OCI-LY7 (cell line): Measurements from ENCODE around the gene PRKAR2A. TPM values are rescaled to one million over a fixed set of nuclear protein-coding genes. Genes with fewer than 3 reads are reported as not detected.
A peak's percentile ranks its signal among the peaks of the same experiment; 100 is the strongest.

Experiments
- BruUV-seq: library from RNA; stranded (reverse); fragments of 400-500 nt; replicated peaks from 2 replicates; lab custom pipeline; 2021; lab: Mats Ljungman, UMichigan
- CTCF ChIA-PET: fragments of 300-600 bp; sonication (Branson Sonifier 250); formaldehyde crosslinking; loops from one replicate; lab custom pipeline; 2022; ENCODE audit warnings: antibody characterized with exemption; ENCODE audit not compliant: unreplicated experiment; lab: Charles Lee
- POLR2A ChIA-PET: fragments of 300-600 bp; sonication (Branson Sonifier 250); formaldehyde crosslinking; loops from one replicate; lab custom pipeline; 2022; ENCODE audit warnings: antibody characterized with exemption; lab: Charles Lee
- DNase-seq: peaks from one replicate; pipeline ENCODE4 v3.0.0-alpha.2; 2015; ENCODE audit warnings: low spot score
- H2AFZ ChIP-seq: fragments of 200-600 bp; sonication (generic), shearing (Covaris generic); 2 replicates; pipeline ENCODE4 v1.6.1; 2014; ENCODE audit warnings: mild to moderate bottlenecking, antibody characterized with exemption, low read length, moderate library complexity
- H3K27ac ChIP-seq: fragments of 200-600 bp; sonication (generic); 2 replicates; pipeline ENCODE4 v1.5.1; 2014; ENCODE audit warnings: mixed run types, low read depth, mild to moderate bottlenecking, moderate library complexity, low read length, inconsistent platforms; ENCODE audit not compliant: poor library complexity, severe bottlenecking
- H3K36me3 ChIP-seq: fragments of 200-600 bp; sonication (generic); 2 replicates; pipeline ENCODE4 v1.6.1; 2014; ENCODE audit warnings: mild to moderate bottlenecking, antibody characterized with exemption, low read length, moderate library complexity, mixed read lengths; ENCODE audit not compliant: insufficient read depth
- H3K4me1 ChIP-seq: fragments of 200-600 bp; sonication (generic); 2 replicates; pipeline ENCODE4 v1.5.1; 2014; ENCODE audit warnings: mild to moderate bottlenecking, low read length; ENCODE audit not compliant: insufficient read depth, poor library complexity, severe bottlenecking
- H3K4me2 ChIP-seq: fragments of 200-600 bp; sonication (generic); 2 replicates; pipeline ENCODE4 v1.6.1; 2014; ENCODE audit warnings: mild to moderate bottlenecking, low read length
- H3K4me3 ChIP-seq: fragments of 200-600 bp; sonication (generic); 2 replicates; pipeline ENCODE4 v1.5.1; 2014; ENCODE audit warnings: mild to moderate bottlenecking, low read depth, low read length; ENCODE audit not compliant: poor library complexity, severe bottlenecking
- H3K79me2 ChIP-seq: fragments of 200-600 bp; sonication (generic); 2 replicates; pipeline ENCODE4 v1.6.1; 2016; ENCODE audit warnings: low read depth, mild to moderate bottlenecking, low read length, moderate library complexity, mixed read lengths; ENCODE audit not compliant: insufficient read depth
- H3K9me2 ChIP-seq: fragments of 200-600 bp; sonication (generic); 2 replicates; pipeline ENCODE4 v1.6.1; 2016; ENCODE audit warnings: mild to moderate bottlenecking, low read length, mixed read lengths; ENCODE audit not compliant: insufficient read depth
- H3K9me3 ChIP-seq: fragments of 200-600 bp; sonication (generic); 2 replicates; pipeline ENCODE4 v1.6.1; 2014; ENCODE audit warnings: mild to moderate bottlenecking, mixed run types, low read length, mixed read lengths
- H4K20me1 ChIP-seq: fragments of 200-600 bp; sonication (generic); 2 replicates; pipeline ENCODE4 v1.6.1; 2014; ENCODE audit warnings: mild to moderate bottlenecking, antibody characterized with exemption, low read length, moderate library complexity, mixed read lengths; ENCODE audit not compliant: insufficient read depth
- EZH2phosphoT487 ChIP-seq: fragments of 200-600 bp; sonication (generic); IDR thresholded peaks from 2 replicates; pipeline ENCODE4 v1.6.1; 2018; ENCODE audit warnings: low read depth, borderline replicate concordance, mild to moderate bottlenecking, mixed run types, antibody characterized with exemption, low read length, moderate library complexity, mixed read lengths
- intact Hi-C: fragments of 100-400 bp; cut with micrococcal nuclease; formaldehyde crosslinking; loops from one replicate; pipeline ENCODE4 v1.10.0; 2022; ENCODE audit not compliant: unreplicated experiment
- total RNA-seq, 2 experiments: library from RNA; depleted of rRNA in 1 of 2; stranded (reverse); fragments of >200 nt in 1 of 2; shearing (Covaris generic) in 1 of 2; gene quantifications; 2 replicates each; pipeline ENCODE4 v1.2.3, GENCODE V29; 2014 to 2022
- TF ChIP-seq, protein P1 (sequence below): fragments of 200-600 bp; sonication (generic); conservative IDR thresholded peaks from 2 replicates; pipeline ENCODE4 v1.5.1; 2014; ENCODE audit warnings: mild to moderate bottlenecking, antibody characterized with exemption, low read length, moderate library complexity, mixed read lengths

PRKAR2A gene
- total RNA-seq, 2 experiments from 2014 or later, result 16.0 to 22.4 TPM

DNA sequence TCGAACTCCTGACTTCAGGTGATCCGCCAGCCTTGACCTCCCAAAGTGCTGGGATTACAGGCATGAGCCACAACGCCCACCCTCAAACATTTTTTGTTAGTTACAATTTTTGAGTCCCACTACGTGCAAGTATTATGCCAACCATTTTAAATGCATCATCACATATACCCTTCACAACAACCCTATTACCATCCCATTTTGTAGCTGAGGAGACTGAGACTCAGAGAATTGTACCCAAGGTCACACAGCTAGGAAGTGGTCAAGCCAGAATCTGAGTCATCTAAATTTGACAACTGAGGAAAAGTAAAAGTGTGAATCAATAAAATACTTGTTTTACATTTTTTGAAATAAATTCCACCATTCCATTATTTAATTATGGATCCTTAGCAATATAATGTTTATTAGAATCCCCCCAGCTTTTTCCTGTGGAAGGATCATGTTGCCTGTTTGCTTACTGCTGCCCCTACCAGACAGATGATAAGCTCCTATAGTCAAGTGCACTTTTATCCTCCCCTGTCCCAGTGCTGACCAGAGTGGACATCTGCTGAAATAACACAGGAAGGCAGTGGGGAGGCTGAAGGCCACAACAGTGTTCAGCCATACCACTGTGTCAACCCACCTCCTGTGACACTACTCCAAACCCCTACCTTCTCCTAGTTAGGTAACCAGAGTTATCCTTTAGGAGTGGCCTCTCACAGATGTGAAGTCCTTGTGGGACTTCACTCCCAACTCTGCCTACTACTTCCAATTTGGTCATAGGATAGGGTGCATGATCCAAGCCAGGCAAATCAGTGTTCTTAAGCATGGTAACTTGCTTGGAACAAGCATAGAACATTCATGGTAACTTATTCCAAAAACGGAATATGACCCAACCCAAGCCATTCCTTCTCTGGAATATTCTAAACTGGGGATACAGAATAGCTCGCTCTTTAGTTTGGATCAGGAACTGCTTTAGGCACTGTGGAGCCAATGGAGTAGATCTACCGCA is 28.1 kb downstream of the PRKAR2A start:
- CTCF ChIA-PET, result no interaction called here
- no peak overlapping the region for H3K27ac ChIP-seq
- H3K4me1 ChIP-seq, result no peaks in the 10 kb centered on the region
- POLR2A ChIA-PET, result no interaction called here
- no peaks in the 10 kb centered on the region for H3K9me2 ChIP-seq
- no peaks in the 10 kb centered on the region for H4K20me1 ChIP-seq
- no peaks in the 10 kb centered on the region for H3K36me3 ChIP-seq
- H3K79me2 ChIP-seq, result no peaks in the 10 kb centered on the region
- no peaks in the 10 kb centered on the region for H3K9me3 ChIP-seq
- no peak overlapping the region for H3K4me2 ChIP-seq
- intact Hi-C loops, result no loop called here
- TF ChIP-seq, protein P1, sequence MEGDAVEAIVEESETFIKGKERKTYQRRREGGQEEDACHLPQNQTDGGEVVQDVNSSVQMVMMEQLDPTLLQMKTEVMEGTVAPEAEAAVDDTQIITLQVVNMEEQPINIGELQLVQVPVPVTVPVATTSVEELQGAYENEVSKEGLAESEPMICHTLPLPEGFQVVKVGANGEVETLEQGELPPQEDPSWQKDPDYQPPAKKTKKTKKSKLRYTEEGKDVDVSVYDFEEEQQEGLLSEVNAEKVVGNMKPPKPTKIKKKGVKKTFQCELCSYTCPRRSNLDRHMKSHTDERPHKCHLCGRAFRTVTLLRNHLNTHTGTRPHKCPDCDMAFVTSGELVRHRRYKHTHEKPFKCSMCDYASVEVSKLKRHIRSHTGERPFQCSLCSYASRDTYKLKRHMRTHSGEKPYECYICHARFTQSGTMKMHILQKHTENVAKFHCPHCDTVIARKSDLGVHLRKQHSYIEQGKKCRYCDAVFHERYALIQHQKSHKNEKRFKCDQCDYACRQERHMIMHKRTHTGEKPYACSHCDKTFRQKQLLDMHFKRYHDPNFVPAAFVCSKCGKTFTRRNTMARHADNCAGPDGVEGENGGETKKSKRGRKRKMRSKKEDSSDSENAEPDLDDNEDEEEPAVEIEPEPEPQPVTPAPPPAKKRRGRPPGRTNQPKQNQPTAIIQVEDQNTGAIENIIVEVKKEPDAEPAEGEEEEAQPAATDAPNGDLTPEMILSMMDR, result no peak
- no peak for TF ChIP-seq EZH2phosphoT487
- no peak overlapping the region for H2AFZ ChIP-seq
- H3K4me3 ChIP-seq, result no peak overlapping the region
- BruUV-seq, result no TSS peak
- DNase-seq, result no peak

DNA sequence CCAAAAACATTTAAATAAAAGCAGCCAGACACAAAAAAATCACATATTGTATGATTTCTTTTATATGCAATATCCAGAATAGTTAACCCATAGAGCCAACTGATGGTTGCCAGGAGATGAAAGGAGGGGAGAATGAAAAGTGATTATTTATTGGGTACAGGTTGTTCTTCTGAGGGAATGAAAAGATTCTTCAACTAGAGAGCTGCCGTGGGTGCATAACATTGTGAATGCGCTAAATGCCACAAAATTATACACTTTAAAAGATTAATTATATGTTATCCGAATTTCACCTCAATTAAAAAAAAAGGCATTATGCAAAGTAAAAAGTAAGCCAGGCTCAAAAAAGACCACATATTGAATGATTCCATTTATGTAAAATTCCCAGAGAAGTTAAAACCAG is 36.1 kb downstream of the PRKAR2A start:
- H3K79me2 ChIP-seq, result no peaks in the 10 kb centered on the region

More for the DNA sequence above, 36.1 kb downstream of the PRKAR2A start:
- Histone ChIP-seq H3K9me2 (no peaks in the 10 kb centered on the region), H3K4me1 (peaks cover 11% of the 10 kb centered on the region), H3K27ac (no peak overlapping the region), H3K4me2 (no peak overlapping the region), H4K20me1 (no peaks in the 10 kb centered on the region), H3K4me3 (no peak overlapping the region), H3K36me3 (no peaks in the 10 kb centered on the region), H2AFZ (peak overlapping the region; percentile 16; the same call in 1 of the 2 replicates), H3K9me3 (no peaks in the 10 kb centered on the region)
- no TSS peak for BruUV-seq
- no peak for TF ChIP-seq EZH2phosphoT487
- TF ChIP-seq, protein P1, result no peak
- intact Hi-C loops, result no loop called here
- ChIA-PET POLR2A (no interaction called here), CTCF (no interaction called here)
- DNase-seq, result no peak
